ENCODE data around the gene PAGR1. TPM values are rescaled to one million over a fixed set of nuclear protein-coding genes. Genes with fewer than 3 reads are reported as not detected.

Gene PAGR1
- total and polyA plus RNA-seq, 2 of the 13 experiments (the other 11 are each of a cell fraction or from before 2014, with no cell fraction given) = 9.8 to 66.4 TPM

GRCh38 chr16:29790183-29790948, 25.6 kb upstream of the PAGR1 start, which contains the start of gene KIF22 (continued):
- TF ChIP-seq AHDC1 (CRISPR knock-in tag; IDR thresholded peaks at IDR 0.05; ENCODE audit: borderline replicate concordance) (peak; percentile 69; the same call in 1 of the 2 replicates), EP300 (IDR thresholded peaks at IDR 0.05; ENCODE audit: low read depth in 2 of 2, low read length in 2 of 2) (peak; percentile 29 to 43; a peak in 2 of 4 replicates), EP300 (CRISPR knock-in tag; IDR thresholded peaks at IDR 0.05; ENCODE audit: borderline replicate concordance) (no peak; the same call in 1 of the 2 replicates), ZNF788 (CRISPR knock-in tag; IDR thresholded peaks at IDR 0.05; ENCODE audit: borderline replicate concordance) (peak; percentile 93; the same call in 1 of the 2 replicates), FOXK1 (CRISPR knock-in tag; IDR thresholded peaks at IDR 0.05; ENCODE audit: borderline replicate concordance, low read depth) (peak; percentile 87), THRA (CRISPR knock-in tag; IDR thresholded peaks at IDR 0.05; ENCODE audit: borderline replicate concordance) (no peak; the same call in 1 of the 2 replicates), ZSCAN31 (CRISPR knock-in tag; IDR thresholded peaks at IDR 0.05; ENCODE audit: low read depth) (peak; percentile 94), SP1 (IDR thresholded peaks at IDR 0.05) (no peak), SP1 (CRISPR knock-in tag; IDR thresholded peaks at IDR 0.05) (peak; percentile 94), ZNF747 (CRISPR knock-in tag; IDR thresholded peaks at IDR 0.05; ENCODE audit: borderline replicate concordance) (peak; percentile 93; the same call in 1 of the 2 replicates), ZBTB7A (CRISPR knock-in tag; IDR thresholded peaks at IDR 0.05) (peak; percentile 58), GRHL1 (CRISPR knock-in tag; conservative IDR thresholded peaks at IDR 0.05) (no peak), IKZF5 (CRISPR knock-in tag; IDR thresholded peaks at IDR 0.05) (peak; percentile 88), MIXL1 (CRISPR knock-in tag; IDR thresholded peaks at IDR 0.05) (peak; percentile 88), NR1H2 (CRISPR knock-in tag; IDR thresholded peaks at IDR 0.05; ENCODE audit: borderline replicate concordance, low read depth) (no peak; the same call in 1 of the 2 replicates), ZNF883 (CRISPR knock-in tag; IDR thresholded peaks at IDR 0.05; ENCODE audit: not compliant biosample characterization) (peak; percentile 79), HDAC1 (CRISPR knock-in tag; IDR thresholded peaks at IDR 0.05) (peak; percentile 98)

All from HepG2 (cell line).